ENCODE measurements around the gene AKIRIN2.

AKIRIN2 gene

DNA sequence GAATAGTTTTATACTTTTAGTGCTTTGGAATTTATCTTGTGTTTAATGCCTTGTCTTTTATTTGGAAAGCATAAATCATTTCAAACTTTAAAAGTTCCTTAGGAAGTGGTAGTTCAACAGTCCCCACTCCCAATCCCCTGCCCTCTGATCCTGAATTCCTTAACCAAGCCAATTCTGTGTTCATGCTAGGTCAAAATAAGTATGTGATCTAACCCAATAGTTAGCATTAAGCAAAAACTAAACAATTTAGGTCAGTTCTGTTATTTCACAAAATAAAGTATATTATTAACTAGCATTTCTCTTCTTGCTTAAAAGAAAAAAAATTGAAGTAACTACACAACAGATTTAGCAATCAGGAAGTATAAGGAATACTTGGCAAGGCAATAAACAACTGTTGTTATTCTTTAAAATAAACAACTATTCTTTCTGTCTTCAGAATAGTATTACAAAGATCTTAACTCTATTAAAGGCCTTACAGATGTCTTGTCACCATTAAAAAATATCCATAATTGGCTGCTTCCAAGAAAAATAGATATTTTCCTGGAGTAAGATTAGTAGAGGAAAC is 37.0 kb downstream of the AKIRIN2 start:
- no peak for DNase-seq
- ChIA-PET POLR2A (no interaction called here), CTCF (interaction anchor here (0.8 kb wide), 1 partner anchor 18 kb away, joined by 3 read pairs; no protein-coding TSS in a partner anchor)
- peaks cover 2 to 30% (median 5%) of the 10 kb centered on the region in 4 experiments for H3K36me3 ChIP-seq (ENCODE audit: control insufficient read depth in 4 of 4, insufficient read depth in 4 of 4, low read length in 3 of 4)
- H3K9me3 ChIP-seq (ENCODE audit: control extremely low read depth in 1 of 5, control insufficient read depth in 4 of 5, insufficient read depth in 2 of 5, low read depth in 1 of 5, low read length in 4 of 5) = no peaks in the 10 kb centered on the region
- peaks cover 0 to 5% (median 2%) of the 10 kb centered on the region in 4 experiments for H3K4me1 ChIP-seq (ENCODE audit: control extremely low read depth in 1 of 4, control insufficient read depth in 4 of 4, insufficient read depth in 4 of 4, low read length in 3 of 4)
- no peaks in the 10 kb centered on the region for H3K27me3 ChIP-seq (replicated peaks in 2 of 5; ENCODE audit: control insufficient read depth in 4 of 5, insufficient read depth in 5 of 5, low read length in 4 of 5)
- H3K4me3 ChIP-seq (ENCODE audit: control insufficient read depth in 1 of 7, extremely low read depth in 1 of 7, insufficient read depth in 4 of 7, low read depth in 2 of 7, low read length in 6 of 7) = no peak overlapping the region
- no peak overlapping the region for H3K27ac ChIP-seq (ENCODE audit: insufficient read depth in 1 of 2, low read depth in 1 of 2, low read length in 2 of 2, poor library complexity in 1 of 2, severe bottlenecking in 2 of 2)

DNA sequence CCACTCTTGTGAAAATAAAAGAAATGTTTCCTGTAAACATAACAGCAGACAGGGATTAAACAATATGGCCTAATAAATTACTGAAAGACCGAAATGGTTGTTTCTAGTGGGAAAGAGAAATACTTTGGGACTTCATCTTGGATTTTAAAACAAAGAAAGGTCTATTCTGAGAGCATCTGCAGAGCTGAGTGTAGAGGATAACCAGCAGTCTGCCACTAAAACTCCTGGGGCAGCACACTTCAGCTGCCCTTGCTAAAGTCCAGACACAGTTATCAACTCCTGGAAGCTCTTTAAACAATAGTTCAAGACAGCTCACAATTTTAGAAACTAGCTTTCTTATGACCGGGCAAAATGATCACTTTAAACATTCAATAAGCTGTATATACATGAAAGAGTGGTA is 38.6 kb downstream of the AKIRIN2 start:
- WGBS (ENCODE audit: insufficient coverage) = 100% methylated on average over 1 of the region's 2 CpGs
- DNase-seq = no peak
- Histone ChIP-seq H3K4me1 (ENCODE audit: control extremely low read depth in 1 of 4, control insufficient read depth in 4 of 4, insufficient read depth in 4 of 4, low read length in 3 of 4) (no peaks in the 10 kb centered on the region), H3K9me3 (ENCODE audit: control extremely low read depth in 1 of 5, control insufficient read depth in 4 of 5, insufficient read depth in 2 of 5, low read depth in 1 of 5, low read length in 4 of 5) (no peaks in the 10 kb centered on the region), H3K27me3 (replicated peaks in 2 of 5; ENCODE audit: control insufficient read depth in 4 of 5, insufficient read depth in 5 of 5, low read length in 4 of 5) (no peaks in the 10 kb centered on the region), H3K36me3 (ENCODE audit: control insufficient read depth in 4 of 4, insufficient read depth in 4 of 4, low read length in 3 of 4) (peaks cover 2 to 22% (median 3%) of the 10 kb centered on the region in 4 experiments), H3K27ac (ENCODE audit: insufficient read depth in 1 of 2, low read depth in 1 of 2, low read length in 2 of 2, poor library complexity in 1 of 2, severe bottlenecking in 2 of 2) (no peak overlapping the region), H3K4me3 (ENCODE audit: control insufficient read depth in 1 of 7, extremely low read depth in 1 of 7, insufficient read depth in 4 of 7, low read depth in 2 of 7, low read length in 6 of 7) (no peak overlapping the region)
- ChIA-PET CTCF (no interaction called here), POLR2A (no interaction called here)

DNA sequence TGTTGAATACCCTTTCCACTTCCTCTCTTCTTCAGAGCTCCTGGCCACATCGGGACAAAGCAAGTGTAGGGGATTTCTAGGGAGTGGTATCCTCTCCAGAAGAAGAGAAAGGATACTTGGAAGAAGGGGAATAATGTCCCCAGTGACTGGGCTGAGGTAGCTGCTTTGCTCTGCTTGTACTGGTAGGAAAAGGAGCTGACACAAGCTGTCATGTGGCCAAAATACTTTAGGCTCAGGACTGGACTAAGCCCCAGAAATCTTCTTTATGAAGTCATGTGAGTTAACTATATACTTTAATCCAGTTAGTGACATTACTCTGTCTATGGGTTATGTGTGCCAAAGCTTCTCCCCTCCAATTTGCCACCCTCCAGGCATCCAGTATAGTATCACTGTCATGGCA is 40.5 kb downstream of the AKIRIN2 start:
- Histone ChIP-seq H3K27me3 (replicated peaks in 2 of 5; ENCODE audit: control insufficient read depth in 4 of 5, insufficient read depth in 5 of 5, low read length in 4 of 5) (no peaks in the 10 kb centered on the region), H3K27ac (ENCODE audit: insufficient read depth in 1 of 2, low read depth in 1 of 2, low read length in 2 of 2, poor library complexity in 1 of 2, severe bottlenecking in 2 of 2) (no peak overlapping the region), H3K4me3 (ENCODE audit: control insufficient read depth in 1 of 7, extremely low read depth in 1 of 7, insufficient read depth in 4 of 7, low read depth in 2 of 7, low read length in 6 of 7) (no peak overlapping the region), H3K4me1 (ENCODE audit: control extremely low read depth in 1 of 4, control insufficient read depth in 4 of 4, insufficient read depth in 4 of 4, low read length in 3 of 4) (peaks cover 0 to 8% (median 7%) of the 10 kb centered on the region in 4 experiments), H3K36me3 (ENCODE audit: control insufficient read depth in 4 of 4, insufficient read depth in 4 of 4, low read length in 3 of 4) (peaks cover 2 to 25% (median 5%) of the 10 kb centered on the region in 4 experiments), H3K9me3 (ENCODE audit: control extremely low read depth in 1 of 5, control insufficient read depth in 4 of 5, insufficient read depth in 2 of 5, low read depth in 1 of 5, low read length in 4 of 5) (no peaks in the 10 kb centered on the region)
- ChIA-PET POLR2A (interaction anchor here (0.6 to 0.9 kb wide), 2 partner anchors 11 to 41 kb away, joined by 3 to 4 read pairs; partner anchors contain the start of gene AKIRIN2), CTCF (no interaction called here)
- DNase-seq = no peak
- no CpG with 5 or more reads among the region's 1 CpG for WGBS (ENCODE audit: insufficient coverage)

DNA sequence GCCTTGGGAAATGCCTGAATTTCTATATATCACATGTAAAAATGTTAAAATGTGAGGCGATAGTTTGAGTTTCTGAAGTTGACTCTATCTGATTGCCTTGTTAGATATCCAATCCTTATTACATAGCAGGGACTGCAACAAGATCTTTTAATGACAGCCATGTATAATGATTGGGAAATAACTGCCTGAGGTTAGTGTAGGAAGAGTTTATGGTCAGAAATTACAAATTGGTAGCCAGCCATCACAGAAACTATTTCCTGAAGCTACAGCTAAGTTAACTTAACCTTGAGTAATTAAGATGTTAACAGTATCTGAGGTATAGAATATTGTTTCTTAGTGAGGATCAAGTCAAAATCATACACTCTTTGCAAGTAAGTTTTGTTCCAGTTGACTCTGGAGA is 41.0 kb downstream of the AKIRIN2 start:
- DNase-seq = no peak
- POLR2A ChIA-PET = interaction anchor here (0.6 to 0.9 kb wide), 2 partner anchors 11 to 41 kb away, joined by 3 to 4 read pairs; partner anchors contain the start of gene AKIRIN2
- H3K4me1 ChIP-seq (ENCODE audit: control extremely low read depth in 1 of 4, control insufficient read depth in 4 of 4, insufficient read depth in 4 of 4, low read length in 3 of 4) = peaks cover 0 to 8% (median 7%) of the 10 kb centered on the region in 4 experiments
- H3K9me3 ChIP-seq (ENCODE audit: control extremely low read depth in 1 of 5, control insufficient read depth in 4 of 5, insufficient read depth in 2 of 5, low read depth in 1 of 5, low read length in 4 of 5) = no peaks in the 10 kb centered on the region
- H3K4me3 ChIP-seq (ENCODE audit: control insufficient read depth in 1 of 7, extremely low read depth in 1 of 7, insufficient read depth in 4 of 7, low read depth in 2 of 7, low read length in 6 of 7) = no peak overlapping the region
- no peak overlapping the region for H3K27ac ChIP-seq (ENCODE audit: insufficient read depth in 1 of 2, low read depth in 1 of 2, low read length in 2 of 2, poor library complexity in 1 of 2, severe bottlenecking in 2 of 2)
- H3K27me3 ChIP-seq (replicated peaks in 2 of 5; ENCODE audit: control insufficient read depth in 4 of 5, insufficient read depth in 5 of 5, low read length in 4 of 5) = no peaks in the 10 kb centered on the region
- CTCF ChIA-PET = no interaction called here
- peaks cover 2 to 25% (median 5%) of the 10 kb centered on the region in 4 experiments for H3K36me3 ChIP-seq (ENCODE audit: control insufficient read depth in 4 of 4, insufficient read depth in 4 of 4, low read length in 3 of 4)
- WGBS (ENCODE audit: insufficient coverage) = no CpG with 5 or more reads among the region's 1 CpG

DNA sequence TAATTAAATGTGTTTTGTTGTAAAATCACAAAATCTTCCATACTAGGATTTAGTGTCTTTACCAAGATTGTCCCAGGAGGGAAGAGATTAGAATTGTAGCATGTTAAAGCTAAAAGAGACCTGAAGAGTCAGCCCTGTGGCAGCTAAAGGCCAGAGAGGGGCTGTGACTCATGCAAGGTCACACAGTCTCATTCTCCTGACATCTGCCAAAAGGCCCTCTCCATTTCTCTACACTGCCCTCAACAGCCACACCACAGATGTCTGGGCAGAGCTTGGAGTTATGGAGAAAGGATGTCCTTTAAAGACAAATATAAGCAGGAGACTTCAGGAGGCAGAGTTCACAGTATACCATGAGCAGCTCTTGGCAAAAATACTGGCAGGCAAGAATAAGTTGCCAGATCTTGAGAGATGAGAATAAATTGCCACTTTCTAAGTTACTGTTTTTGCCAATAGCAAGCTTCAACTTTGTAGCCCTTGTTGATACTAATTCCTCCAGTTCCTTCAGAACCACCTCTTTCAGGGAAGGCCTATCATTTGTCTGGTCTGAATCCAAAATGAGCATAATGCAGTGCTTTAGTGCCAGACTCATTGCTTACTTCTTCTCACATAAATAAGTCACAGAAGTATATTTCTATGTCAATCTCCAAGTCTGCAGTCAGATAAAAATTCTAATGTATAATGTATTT is 41.7 kb downstream of the AKIRIN2 start:
- peaks cover 2 to 25% (median 5%) of the 10 kb centered on the region in 4 experiments for H3K36me3 ChIP-seq (ENCODE audit: control insufficient read depth in 4 of 4, insufficient read depth in 4 of 4, low read length in 3 of 4)
- no peaks in the 10 kb centered on the region for H3K9me3 ChIP-seq (ENCODE audit: control extremely low read depth in 1 of 5, control insufficient read depth in 4 of 5, insufficient read depth in 2 of 5, low read depth in 1 of 5, low read length in 4 of 5)
- peaks cover 0 to 8% (median 7%) of the 10 kb centered on the region in 4 experiments for H3K4me1 ChIP-seq (ENCODE audit: control extremely low read depth in 1 of 4, control insufficient read depth in 4 of 4, insufficient read depth in 4 of 4, low read length in 3 of 4)
- no peak overlapping the region for H3K4me3 ChIP-seq (ENCODE audit: control insufficient read depth in 1 of 7, extremely low read depth in 1 of 7, insufficient read depth in 4 of 7, low read depth in 2 of 7, low read length in 6 of 7)
- H3K27ac ChIP-seq (ENCODE audit: insufficient read depth in 1 of 2, low read depth in 1 of 2, low read length in 2 of 2, poor library complexity in 1 of 2, severe bottlenecking in 2 of 2) = no peak overlapping the region
- POLR2A ChIA-PET = no interaction called here
- H3K27me3 ChIP-seq (replicated peaks in 2 of 5; ENCODE audit: control insufficient read depth in 4 of 5, insufficient read depth in 5 of 5, low read length in 4 of 5) = no peaks in the 10 kb centered on the region
- no peak for DNase-seq
- CTCF ChIA-PET = no interaction called here

GRCh38 chr6:87658516-87658915 is 43.5 kb downstream of the AKIRIN2 start:
- peaks cover 2 to 22% (median 7%) of the 10 kb centered on the region in 4 experiments for H3K36me3 ChIP-seq (ENCODE audit: control insufficient read depth in 4 of 4, insufficient read depth in 4 of 4, low read length in 3 of 4)
- no peak for DNase-seq
- ChIA-PET CTCF (no interaction called here), POLR2A (no interaction called here)
- no peak overlapping the region for H3K27ac ChIP-seq (ENCODE audit: insufficient read depth in 1 of 2, low read depth in 1 of 2, low read length in 2 of 2, poor library complexity in 1 of 2, severe bottlenecking in 2 of 2)
- H3K4me1 ChIP-seq (ENCODE audit: control extremely low read depth in 1 of 4, control insufficient read depth in 4 of 4, insufficient read depth in 4 of 4, low read length in 3 of 4) = peaks cover 0 to 8% (median 7%) of the 10 kb centered on the region in 4 experiments
- no peak overlapping the region for H3K4me3 ChIP-seq (ENCODE audit: control insufficient read depth in 1 of 7, extremely low read depth in 1 of 7, insufficient read depth in 4 of 7, low read depth in 2 of 7, low read length in 6 of 7)
- no peaks in the 10 kb centered on the region for H3K9me3 ChIP-seq (ENCODE audit: control extremely low read depth in 1 of 5, control insufficient read depth in 4 of 5, insufficient read depth in 2 of 5, low read depth in 1 of 5, low read length in 4 of 5)
- H3K27me3 ChIP-seq (replicated peaks in 2 of 5; ENCODE audit: control insufficient read depth in 4 of 5, insufficient read depth in 5 of 5, low read length in 4 of 5) = no peaks in the 10 kb centered on the region

DNA sequence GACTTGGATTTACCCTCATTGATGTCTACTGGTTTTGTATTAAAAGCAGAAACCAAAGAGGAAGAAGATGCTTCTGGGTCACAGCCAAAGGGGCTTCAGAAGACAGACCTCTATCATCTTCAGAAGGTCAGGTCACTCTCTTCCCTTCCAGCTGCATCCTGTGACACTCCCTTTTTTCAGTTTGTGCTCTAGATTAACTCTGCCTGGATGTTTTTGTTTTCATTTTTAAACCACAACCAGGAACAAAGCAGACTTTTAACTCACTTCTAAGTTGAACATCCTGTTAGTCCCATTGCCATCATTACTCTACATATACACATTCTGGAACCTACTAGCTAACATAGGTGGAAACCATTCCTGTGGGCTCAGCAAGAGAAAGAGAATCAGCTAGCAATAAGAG is 45.2 kb downstream of the AKIRIN2 start:
- H3K27me3 ChIP-seq (replicated peaks in 2 of 5; ENCODE audit: control insufficient read depth in 4 of 5, insufficient read depth in 5 of 5, low read length in 4 of 5) = no peaks in the 10 kb centered on the region
- H3K9me3 ChIP-seq (ENCODE audit: control extremely low read depth in 1 of 5, control insufficient read depth in 4 of 5, insufficient read depth in 2 of 5, low read depth in 1 of 5, low read length in 4 of 5) = no peaks in the 10 kb centered on the region
- POLR2A ChIA-PET = no interaction called here
- peaks cover 0 to 8% (median 7%) of the 10 kb centered on the region in 4 experiments for H3K4me1 ChIP-seq (ENCODE audit: control extremely low read depth in 1 of 4, control insufficient read depth in 4 of 4, insufficient read depth in 4 of 4, low read length in 3 of 4)
- H3K4me3 ChIP-seq (ENCODE audit: control insufficient read depth in 1 of 7, extremely low read depth in 1 of 7, insufficient read depth in 4 of 7, low read depth in 2 of 7, low read length in 6 of 7) = no peak overlapping the region
- peaks cover 0 to 24% (median 7%) of the 10 kb centered on the region in 4 experiments for H3K36me3 ChIP-seq (ENCODE audit: control insufficient read depth in 4 of 4, insufficient read depth in 4 of 4, low read length in 3 of 4)
- CTCF ChIA-PET = interaction anchor here (1.3 to 1.4 kb wide), 2 partner anchors 9 to 20 kb away, joined by 3 to 5 read pairs; no protein-coding TSS in a partner anchor
- peak in 2 of 3 donors; percentile 78 to 81 for DNase-seq
- H3K27ac ChIP-seq (ENCODE audit: insufficient read depth in 1 of 2, low read depth in 1 of 2, low read length in 2 of 2, poor library complexity in 1 of 2, severe bottlenecking in 2 of 2) = peak overlapping the region in 1 of 2 experiments; percentile 0

Measured in common myeloid progenitor, CD34-positive (primary cell).